Measurements from ENCODE around the gene ORAI2.

- no peak for TF ChIP-seq POLR2AphosphoS5 (IDR thresholded peaks at IDR 0.05)
- no peak for TF ChIP-seq CTCF (IDR thresholded peaks at IDR 0.05)
- no peak for TF ChIP-seq EP300 (IDR thresholded peaks at IDR 0.05)
- no peak for TF ChIP-seq POLR2A (IDR thresholded peaks at IDR 0.05; ENCODE audit: low read depth)
These were observed 17.0 kb upstream of the ORAI2 start for GRCh38 chr7:102416406-102416805.
